Esophagus muscularis mucosa (tissue), 4 donors: ENCODE results near the gene ADAMTS18.

Experiments used
- CTCF ChIP-seq, 3 experiments: fragments of 200-600 bp in 2 of 3; fragments of 450-650 bp in 1 of 3; sonication (generic) in 2 of 3; IDR thresholded peaks; one replicate each; pipeline ENCODE4 v1.5.1; 2017 to 2019; ENCODE audit warnings: antibody characterized with exemption in 3 of 3, mild to moderate bottlenecking in 2 of 3, moderate library complexity in 1 of 3
- EP300 ChIP-seq: sonication (generic); formaldehyde crosslinking; IDR thresholded peaks from one replicate; pipeline ENCODE4 v1.6.1; 2017; ENCODE audit warnings: antibody characterized with exemption
- POLR2A ChIP-seq: fragments of 450-650 bp; IDR thresholded peaks from one replicate; pipeline ENCODE4 v1.6.1; 2017; ENCODE audit warnings: antibody characterized with exemption, moderate library complexity, mild to moderate bottlenecking, low read depth
- POLR2AphosphoS5 ChIP-seq, 2 donors: sonication (generic); formaldehyde crosslinking; IDR thresholded peaks; one replicate each; pipeline ENCODE4 v1.6.1; 2017; ENCODE audit warnings: antibody characterized with exemption in 2 of 2

GRCh38 chr16:77332792-77333191 lies 102.0 kb downstream of the ADAMTS18 start:
- no peak for TF ChIP-seq CTCF (IDR thresholded peaks at IDR 0.05)
- TF ChIP-seq POLR2A, result no peak
- no peak for TF ChIP-seq POLR2AphosphoS5 (IDR thresholded peaks at IDR 0.05)
- TF ChIP-seq EP300, result no peak
